Stimulated activated CD4-positive, alpha-beta T cell treated with anti-CD3 and anti-CD28 coated beads, Interleukin-1b, Interleukin-23, amount 100 ng/mL, for 1 hour (primary cell): ENCODE data around the gene STAC.
"Not testable (repeated sequence)": the region's sequence is repeated elsewhere in the genome, so short reads cannot be mapped to it uniquely, and the experiment has no call there.

Experiments
- DNase-seq, 2 donors: peaks; one replicate each; pipeline ENCODE4 v3.0.0-alpha.2; 2020; ENCODE audit warnings: low read depth in 2 of 2

Gene STAC

DNA sequence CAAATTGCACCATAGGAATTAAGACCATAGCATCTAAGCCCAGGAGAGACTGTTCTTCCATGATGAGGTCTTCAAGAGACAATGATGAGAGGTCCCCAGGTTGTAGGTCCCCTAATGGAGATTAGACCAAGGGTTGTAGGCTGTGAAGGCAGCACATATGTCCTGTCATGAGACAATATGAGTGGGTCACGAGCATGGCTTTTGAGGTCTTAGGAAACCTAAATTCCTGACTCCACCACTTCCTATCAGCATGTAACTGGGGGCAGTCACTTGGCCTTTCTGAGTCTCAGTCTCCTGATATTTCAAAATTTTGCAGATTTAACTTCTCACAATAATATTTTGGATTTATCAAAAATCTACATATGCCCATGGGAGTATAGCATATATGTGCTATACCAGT is 31.3 kb downstream of the STAC start:
- no peak for DNase-seq

DNA sequence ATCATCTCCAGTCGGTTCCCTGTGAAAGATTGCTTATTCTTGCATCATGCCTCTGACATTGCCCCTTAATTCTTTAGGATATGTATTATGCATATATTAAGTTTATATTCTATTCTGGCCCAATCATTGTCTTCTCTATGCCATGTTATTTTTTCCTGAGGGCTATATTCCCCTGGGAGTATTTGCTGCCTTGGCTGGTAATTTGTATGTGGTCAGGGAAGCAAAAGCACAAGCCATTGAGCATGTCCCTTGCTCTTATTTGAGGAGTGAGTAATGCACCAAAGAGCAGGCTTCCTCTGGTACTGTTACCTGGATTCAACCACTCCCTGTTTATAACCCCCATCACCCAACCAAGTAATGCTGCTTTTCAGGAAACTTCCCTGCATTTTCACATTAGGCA is 36.3 kb downstream of the STAC start:
- DNase-seq = no peak

DNA sequence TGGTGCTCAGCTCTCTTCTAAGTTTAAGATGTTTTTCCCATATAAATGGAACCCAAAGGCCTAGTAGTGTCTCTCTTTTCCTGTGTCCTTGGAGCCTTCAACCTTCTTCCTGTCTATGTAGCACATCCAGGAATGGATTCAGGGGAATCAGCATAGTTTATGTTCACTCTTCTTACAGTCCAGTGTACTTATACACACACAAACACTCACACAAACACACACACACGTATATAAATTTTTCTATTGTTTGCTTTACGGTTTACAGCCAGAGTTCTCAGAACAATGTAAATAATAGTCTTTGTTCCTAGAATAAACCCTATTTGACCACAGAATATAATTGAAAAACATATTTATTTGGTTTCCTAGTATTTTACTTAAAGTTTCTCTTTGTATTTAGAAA is 36.9 kb downstream of the STAC start:
- no peak for DNase-seq

DNA sequence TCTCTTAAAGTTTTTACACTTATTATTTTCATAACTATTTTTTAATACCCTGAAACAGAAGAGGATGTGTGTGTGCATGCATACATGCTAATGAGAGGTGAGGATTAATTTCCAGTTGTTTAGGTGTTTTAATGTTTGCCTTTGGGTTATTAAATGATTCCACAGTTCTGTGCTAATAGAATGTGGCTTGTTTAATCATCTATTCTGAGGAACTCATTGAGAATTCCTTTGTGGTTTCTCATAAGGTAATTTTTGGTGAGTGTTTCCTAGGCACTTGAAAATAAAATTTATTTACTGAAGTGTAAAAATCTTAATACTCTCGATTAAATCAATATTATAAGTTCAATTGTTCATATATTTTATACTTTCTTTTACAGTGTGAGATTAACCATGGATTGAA is 38.0 kb downstream of the STAC start:
- no peak for DNase-seq

DNA sequence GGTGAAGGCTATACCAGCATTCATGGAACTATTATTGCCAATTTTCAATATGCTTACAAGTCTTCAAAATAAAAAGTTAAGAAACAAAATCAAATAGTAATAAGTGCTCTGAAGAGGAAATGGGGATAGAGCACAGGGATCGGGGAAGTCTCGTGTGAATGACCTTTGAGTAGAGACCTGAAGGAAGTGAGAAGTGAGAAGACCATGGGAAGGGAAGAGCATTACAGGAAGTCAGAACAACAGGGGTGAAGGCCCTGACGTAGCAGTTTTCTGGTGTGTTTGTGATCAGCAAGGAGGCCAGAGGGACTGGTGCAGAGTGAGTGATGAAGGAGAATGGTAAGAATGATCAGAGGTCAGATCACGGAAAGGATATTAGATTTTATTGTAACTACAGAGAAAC is 48.1 kb downstream of the STAC start:
- DNase-seq = no peak

DNA sequence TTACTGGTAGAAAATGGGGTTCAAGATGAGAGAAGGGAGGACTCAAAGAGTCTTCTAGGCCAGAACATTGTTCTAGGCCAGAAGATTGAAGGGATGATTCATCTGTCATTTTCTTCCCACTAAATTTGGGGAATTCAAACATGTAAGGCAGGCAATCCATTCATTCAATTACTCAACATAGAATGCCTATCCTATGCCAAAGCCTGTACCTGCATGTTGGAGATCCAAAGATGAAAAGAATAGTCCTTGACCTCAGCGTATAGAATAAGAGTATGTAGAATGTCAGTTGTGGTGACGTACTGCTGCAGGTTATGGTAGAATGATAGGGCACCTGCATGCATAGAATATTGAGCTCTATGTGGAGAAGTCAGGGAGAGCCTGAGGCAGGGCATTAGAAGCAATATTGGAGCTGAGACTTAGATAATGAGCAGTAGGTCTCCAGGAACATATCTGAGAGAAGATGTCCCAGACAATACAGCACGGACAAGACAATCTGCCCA is 49.7 kb downstream of the STAC start:
- DNase-seq = no peak

DNA sequence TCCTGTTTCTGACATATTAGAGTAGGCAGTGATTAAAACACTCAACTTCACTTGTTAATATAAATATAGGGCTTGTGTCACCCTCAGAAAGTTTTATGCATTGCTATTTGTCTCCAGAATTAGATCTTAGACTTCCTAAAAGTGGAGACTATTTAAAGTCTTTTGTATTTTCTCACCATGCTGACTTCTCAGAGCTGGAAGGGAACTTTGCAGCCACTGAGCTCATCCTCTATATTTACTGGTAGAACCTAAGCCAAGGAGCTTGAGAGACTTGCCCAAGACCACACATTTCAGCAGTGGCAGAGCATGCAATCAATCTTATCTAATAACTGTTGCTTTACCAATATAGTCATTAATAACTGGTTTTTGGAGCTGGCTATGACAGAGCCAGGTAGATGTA is 53.2 kb downstream of the STAC start:
- DNase-seq = no peak

DNA sequence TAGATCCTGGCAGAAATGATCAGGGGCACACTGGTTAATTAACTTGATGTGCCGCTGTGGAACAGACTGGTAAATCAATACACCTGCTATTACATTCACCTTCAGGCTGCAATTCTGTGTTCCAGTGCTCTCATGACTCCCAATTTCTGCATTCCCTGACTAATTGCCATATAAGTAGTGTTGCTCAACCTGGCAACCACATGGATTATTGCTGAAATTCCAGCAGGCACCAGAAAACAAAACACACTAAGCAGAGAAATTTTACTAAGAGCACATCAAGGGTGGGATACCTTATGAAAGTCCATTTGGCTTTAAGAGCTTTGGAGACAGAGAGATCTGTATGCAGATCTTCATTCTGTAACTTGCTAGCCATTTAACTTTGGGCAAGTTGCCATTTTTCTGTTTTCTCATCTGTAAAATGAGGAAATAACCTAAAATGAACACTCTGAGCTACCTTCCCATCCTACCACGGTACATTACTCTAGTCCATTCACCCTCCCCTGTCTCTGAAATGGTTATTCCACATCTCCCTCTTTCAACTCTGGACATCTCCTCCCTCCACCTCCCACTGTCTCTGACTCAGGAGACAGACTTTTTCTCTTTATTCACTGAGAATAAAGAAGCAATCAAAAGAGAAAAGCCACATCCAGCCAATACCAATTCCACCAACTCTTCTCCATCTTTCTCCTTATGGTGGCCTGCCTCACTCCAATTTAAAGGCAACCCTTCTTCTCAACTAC is 54.6 kb downstream of the STAC start:
- DNase-seq = no peak

DNA sequence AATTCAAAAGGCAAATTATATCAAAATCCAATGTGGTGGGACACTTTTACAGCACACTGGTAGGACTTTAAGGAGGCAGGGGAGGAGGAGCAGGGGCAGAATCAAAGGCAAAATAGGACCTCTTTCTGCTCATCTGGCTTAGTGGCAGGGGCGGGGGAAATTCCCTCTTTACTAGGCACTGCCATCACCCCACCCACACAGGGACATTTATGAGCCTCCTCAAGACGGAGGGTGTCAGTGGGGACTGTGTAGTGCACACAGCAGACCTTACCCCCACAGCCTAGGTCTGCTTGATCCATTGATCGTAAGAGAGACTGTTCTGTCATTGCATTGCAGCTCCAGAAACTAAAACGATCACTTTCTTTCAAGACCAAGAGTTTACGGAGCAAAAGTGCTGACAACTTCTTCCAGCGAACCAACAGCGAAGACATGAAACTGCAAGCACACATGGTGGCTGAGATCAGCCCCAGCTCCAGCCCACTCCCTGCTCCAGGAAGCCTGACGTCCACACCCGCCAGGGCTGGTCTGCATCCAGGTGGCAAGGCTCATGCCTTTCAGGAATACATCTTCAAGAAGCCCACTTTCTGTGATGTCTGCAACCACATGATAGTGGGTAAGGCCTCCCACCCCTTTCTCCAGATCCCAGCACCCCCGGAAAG is 62.9 kb downstream of the STAC start:
- no peak for DNase-seq

DNA sequence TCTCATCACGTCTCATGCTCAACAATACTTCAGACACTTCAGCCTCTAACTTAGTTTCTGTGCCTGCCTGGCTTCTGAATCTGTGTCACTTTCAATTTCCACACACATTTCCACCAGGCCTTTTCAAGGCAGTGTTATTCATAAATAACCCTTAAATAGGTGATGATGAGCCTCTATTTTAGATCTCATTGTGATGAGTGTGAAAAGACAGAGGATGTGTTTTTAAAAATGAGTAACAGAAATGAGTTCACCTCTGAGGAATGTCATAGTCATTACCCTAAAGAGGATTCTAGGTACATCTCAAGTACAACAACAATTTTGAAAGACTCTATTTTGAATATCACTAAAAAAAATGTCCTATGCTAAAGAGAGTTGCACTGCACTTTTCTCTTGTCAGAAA is 64.6 kb downstream of the STAC start:
- DNase-seq = no peak

DNA sequence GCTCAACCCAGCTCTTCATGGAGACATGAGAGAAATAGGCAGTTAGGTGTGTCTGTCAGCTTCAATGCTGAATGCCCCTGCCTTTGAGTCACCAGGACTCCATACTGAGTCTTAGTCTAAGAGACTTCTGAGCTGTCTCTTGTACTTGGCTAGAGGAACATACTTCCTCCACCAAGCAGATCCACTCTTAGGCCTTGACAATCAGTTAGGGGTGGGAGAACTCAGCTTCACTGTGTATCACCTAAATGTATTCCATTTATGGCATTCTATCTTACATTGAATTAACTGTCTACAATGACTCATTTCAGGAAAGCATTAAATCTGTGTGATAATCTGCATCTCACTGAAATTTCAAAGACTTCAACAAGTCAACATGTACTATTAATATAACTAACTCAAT is 66.0 kb downstream of the STAC start:
- no peak for DNase-seq

DNA sequence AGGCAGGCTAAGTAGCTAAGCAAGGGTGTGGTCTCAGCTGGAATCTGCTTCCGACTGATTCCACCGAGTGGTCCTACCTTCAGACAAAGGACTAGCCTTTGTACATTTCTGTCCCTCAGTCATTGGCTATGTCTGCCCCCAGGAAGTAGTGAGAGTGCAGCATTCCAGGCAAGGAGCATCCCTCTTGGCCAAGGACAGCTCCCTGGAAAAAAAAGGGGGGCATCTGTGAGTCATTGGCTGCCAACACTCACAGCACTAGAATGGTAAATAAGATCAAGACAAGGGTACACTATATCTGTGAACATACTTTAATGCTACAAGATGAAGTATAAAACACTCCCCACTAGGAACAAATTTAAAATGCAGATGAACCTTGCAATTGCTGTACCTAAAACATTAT is 66.8 kb downstream of the STAC start:
- DNase-seq = no peak

DNA sequence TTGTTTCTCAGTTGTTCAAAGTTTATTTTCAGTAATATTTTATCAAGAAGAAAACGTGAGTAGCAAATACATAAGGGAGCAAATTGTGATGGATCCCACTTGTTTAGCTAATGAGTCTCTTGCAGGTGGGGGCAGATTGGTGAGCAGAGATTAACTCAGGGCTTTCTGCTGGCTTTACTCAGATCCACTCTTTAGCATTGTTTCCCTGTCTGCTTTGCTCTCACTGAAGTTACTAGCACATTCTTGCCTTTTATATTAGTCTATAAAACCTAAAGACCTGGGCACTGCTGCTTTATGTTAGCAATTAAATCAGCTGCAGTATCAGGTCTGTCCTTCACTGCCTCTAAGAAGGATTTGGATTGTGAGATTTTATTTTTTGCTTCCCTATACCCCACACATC is 71.5 kb downstream of the STAC start:
- no peak for DNase-seq

DNA sequence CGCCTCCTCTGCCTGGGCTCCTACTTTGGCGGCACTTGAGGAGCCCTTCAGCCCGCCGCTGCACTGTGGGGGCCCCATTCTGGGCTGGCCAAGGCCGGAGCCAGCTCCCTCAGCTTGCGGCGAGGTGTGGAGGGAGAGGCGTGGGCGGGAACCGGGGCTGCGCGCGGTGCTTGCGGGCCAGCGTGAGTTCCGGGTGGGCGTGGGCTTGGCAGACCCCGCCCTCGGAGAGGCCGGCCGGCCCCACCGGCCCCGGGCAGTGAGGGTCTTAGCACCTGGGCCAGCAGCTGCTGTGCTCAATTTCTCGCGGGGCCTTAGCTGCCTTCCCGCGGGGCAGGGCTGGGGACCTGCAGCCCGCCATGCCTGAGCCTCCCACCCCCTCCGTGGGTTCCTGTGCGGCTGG is 72.9 kb downstream of the STAC start:
- not testable (repeated sequence) for DNase-seq

DNA sequence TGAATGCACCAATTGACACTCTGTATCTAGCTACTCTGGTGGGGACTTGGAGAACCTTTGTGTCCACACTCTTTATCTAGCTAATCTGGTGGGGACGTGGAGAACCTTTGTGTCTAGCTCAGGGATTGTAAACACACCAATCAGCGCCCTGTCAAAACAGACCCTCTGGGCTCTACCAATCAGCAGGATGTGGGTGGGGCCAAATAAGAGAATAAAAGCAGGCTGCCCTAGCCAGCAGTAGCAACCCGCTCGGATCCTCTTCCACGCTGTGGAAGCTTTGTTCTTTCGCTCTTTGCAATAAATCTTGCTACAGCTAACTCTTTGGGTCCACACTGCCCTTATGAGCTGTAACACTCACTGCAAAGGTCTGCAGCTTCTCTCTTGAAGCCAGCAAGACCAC is 73.6 kb downstream of the STAC start:
- DNase-seq = not testable (repeated sequence)

DNA sequence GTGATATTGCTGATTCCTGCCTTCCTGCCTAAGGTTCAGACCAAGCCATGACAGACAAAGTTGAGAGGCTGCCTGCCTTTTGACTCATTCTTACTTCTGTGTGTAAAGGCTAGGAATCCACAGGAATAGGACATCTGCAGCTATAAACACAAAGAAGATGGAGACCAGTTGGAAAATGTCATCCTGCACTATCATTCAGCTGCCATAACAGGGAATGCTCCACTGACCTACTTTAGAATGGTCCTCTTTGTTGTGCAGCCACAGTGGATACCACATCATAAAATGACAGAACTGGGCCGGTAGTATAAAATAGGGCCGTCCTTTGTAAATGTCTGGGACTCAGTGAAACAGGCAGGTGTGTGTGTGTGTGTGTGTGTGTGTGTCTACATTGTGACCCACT is 75.1 kb downstream of the STAC start:
- no peak for DNase-seq

DNA sequence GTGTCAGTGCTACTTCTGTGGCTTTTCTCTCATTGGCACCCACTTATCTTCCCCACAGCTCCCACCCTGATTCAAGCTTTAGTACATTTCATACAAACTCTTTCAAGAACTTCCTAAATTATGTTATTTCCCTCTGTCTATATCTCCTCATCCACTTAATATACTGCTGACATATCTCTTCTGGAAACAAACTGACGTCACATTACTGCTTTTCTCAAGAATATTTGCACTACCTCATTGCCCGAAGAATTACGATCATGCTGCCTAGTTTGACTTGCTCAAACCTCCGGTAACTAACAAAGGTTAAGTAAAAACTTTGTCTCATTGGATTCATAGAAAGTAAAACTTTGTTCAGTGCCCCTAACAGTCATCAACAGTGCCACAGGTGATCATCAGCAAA is 76.5 kb downstream of the STAC start:
- no peak for DNase-seq

DNA sequence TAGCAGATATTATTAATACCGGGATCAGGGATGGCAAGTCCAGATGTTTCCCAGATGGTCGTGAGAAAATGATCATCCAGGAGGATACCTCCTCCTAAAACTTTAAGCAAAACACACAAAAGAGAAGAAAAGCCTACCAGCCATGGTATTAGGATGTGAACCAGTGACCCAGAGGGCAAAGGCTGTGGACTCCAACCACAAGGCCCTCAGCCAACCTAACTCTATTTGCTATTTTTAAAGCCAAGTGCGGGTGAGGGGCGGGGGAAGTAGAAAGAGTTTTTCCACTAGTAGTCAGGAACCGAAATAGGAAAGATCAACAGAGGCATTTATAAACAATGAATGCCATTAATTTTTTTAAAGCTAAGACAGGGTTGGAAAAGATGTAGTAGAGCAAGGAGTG is 77.4 kb downstream of the STAC start:
- DNase-seq = no peak

DNA sequence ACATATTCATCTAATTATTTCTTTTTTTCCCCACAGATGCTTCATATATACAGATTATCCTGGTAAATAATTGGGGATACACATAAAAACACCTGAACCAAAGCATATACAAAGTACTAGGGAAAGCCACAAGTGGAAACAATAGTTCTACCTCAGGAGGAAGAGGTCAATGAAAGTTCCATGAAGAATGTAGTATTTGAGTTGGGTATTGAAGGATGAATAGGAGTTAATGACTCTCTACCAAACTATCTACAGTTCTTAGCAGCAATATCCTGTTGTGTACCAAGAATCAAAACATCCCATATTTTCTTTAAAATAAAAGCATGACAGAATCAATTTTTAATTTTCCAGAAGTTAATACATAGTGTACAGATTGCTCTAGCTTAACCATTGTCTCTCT is 78.9 kb downstream of the STAC start:
- no peak for DNase-seq

DNA sequence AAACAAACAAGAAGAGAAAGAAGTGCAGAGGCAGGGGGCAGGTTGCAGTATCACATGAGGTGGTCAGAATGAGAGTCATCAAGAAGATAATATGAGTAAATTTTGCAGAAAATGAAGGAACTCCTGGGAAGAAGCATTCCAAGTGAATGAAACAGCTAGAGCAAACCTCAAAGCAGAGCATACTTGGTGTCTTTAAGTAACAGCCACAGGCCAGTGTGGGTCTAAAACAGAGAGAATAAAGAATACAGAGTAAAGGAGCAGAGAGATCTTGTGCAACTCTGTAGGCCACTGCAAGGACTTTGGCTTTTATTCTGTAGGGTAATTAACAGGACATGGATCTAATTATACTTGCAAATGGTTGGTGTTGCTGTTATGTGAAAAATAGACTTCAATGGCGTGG is 81.3 kb downstream of the STAC start:
- DNase-seq = no peak

DNA sequence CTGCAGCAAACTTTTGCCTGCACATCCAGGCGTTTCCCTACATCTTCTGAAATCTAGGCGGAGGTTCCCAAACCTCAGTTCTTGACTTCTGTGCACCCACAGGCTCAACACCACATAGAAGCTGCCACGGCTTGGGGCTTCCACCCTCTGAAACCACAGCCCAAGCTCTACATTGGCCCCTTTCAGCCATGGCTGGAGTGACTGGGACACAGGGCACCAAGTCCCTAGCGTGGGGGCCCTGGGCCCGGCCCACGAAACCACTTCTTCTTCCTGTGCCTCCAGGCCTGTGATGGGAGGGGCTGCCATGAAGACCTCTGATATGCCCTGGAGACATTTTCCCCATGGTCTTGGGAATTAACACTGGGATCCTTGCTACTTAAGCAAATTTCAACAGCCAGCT is 91.7 kb downstream of the STAC start:
- DNase-seq = not testable (repeated sequence)

DNA sequence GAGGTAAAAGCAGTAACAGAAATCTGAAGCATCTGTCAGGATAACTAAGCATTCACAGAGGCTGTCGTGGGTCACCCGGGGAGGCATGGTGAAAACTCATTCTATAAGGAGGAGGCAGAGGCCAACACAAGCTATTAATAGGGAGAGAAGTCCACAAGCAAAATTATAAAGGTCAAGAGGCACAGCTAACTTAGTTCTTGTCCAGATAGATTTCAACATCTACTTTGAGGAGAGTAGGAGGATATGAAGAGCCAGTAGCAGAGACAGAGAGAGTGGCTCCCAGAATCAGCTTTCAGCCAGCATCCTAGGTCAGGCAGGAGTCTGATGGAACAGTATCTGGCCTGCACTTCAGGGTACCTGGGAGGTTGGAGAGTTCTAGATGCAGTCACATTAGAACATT is 95.3 kb downstream of the STAC start:
- no peak for DNase-seq

DNA sequence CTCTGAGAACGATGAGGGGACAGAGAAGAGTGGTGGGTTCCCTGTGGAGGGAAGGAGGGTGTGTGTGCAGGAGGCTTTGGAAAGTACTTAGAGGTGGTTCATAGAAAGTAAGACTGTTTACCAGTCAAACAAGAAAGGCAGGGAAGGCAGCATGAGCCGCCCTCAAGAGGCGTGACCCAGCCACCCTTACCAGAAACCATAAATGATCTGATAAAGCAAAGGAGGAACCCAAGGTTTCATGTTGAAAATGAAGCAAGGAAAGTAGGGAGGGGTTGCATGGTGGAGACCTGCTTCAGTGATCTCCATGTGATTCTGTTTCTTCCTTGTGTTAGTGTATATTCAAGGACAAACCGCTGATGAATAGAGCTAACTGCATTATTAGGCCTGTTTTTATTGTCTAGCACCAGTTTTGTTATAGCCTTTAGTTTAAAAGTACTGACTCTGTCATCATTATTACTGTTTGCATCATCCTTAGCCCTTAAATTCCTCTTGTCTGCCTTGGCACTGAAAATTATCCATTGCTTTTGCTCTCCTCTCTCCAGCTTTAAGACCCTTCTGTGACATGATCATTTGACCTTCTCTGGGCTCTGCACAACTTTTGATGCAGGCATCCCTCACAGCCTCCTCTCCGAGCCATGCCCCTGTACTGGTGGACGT is 96.1 kb downstream of the STAC start:
- DNase-seq = no peak
